ENCODE results near the gene SOX6.

Gene SOX6

GRCh38 chr11:16151138-16151537 is 205.2 kb downstream of the SOX6 start:
- TF ChIP-seq SIN3A (IDR thresholded peaks at IDR 0.05; ENCODE audit: borderline replicate concordance, insufficient read depth, low read length), result no peak
- TF ChIP-seq, protein P1, sequence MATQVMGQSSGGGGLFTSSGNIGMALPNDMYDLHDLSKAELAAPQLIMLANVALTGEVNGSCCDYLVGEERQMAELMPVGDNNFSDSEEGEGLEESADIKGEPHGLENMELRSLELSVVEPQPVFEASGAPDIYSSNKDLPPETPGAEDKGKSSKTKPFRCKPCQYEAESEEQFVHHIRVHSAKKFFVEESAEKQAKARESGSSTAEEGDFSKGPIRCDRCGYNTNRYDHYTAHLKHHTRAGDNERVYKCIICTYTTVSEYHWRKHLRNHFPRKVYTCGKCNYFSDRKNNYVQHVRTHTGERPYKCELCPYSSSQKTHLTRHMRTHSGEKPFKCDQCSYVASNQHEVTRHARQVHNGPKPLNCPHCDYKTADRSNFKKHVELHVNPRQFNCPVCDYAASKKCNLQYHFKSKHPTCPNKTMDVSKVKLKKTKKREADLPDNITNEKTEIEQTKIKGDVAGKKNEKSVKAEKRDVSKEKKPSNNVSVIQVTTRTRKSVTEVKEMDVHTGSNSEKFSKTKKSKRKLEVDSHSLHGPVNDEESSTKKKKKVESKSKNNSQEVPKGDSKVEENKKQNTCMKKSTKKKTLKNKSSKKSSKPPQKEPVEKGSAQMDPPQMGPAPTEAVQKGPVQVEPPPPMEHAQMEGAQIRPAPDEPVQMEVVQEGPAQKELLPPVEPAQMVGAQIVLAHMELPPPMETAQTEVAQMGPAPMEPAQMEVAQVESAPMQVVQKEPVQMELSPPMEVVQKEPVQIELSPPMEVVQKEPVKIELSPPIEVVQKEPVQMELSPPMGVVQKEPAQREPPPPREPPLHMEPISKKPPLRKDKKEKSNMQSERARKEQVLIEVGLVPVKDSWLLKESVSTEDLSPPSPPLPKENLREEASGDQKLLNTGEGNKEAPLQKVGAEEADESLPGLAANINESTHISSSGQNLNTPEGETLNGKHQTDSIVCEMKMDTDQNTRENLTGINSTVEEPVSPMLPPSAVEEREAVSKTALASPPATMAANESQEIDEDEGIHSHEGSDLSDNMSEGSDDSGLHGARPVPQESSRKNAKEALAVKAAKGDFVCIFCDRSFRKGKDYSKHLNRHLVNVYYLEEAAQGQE (IDR thresholded peaks at IDR 0.05; ENCODE audit: insufficient read depth in 1 of 2, low read depth in 2 of 2, low read length in 2 of 2), result no peak
- TF ChIP-seq POLR2AphosphoS5 (IDR thresholded peaks at IDR 0.05; ENCODE audit: low read depth, low read length), result no peak
- no peak for TF ChIP-seq TAF1 (IDR thresholded peaks at IDR 0.05; ENCODE audit: borderline replicate concordance, insufficient read depth, low read length)
- no peak for TF ChIP-seq FOXP2 (optimal IDR thresholded peaks at IDR 0.05; ENCODE audit: borderline replicate concordance, extremely low read depth, extremely low read length, insufficient read depth)

GRCh38 chr11:16149476-16149875 is 206.9 kb downstream of the SOX6 start:
- TF ChIP-seq, protein P1 (IDR thresholded peaks at IDR 0.05; ENCODE audit: insufficient read depth in 1 of 2, low read depth in 2 of 2, low read length in 2 of 2), result no peak
- TF ChIP-seq SIN3A (IDR thresholded peaks at IDR 0.05; ENCODE audit: borderline replicate concordance, insufficient read depth, low read length), result no peak
- no peak for TF ChIP-seq POLR2AphosphoS5 (IDR thresholded peaks at IDR 0.05; ENCODE audit: low read depth, low read length)

GRCh38 chr11:16148301-16148931 is 207.9 kb downstream of the SOX6 start:
- TF ChIP-seq POLR2AphosphoS5 (IDR thresholded peaks at IDR 0.05; ENCODE audit: low read depth, low read length) (no peak), FOXP2 (optimal IDR thresholded peaks at IDR 0.05; ENCODE audit: borderline replicate concordance, extremely low read depth, extremely low read length, insufficient read depth) (no peak), SIN3A (IDR thresholded peaks at IDR 0.05; ENCODE audit: borderline replicate concordance, insufficient read depth, low read length) (no peak), TAF1 (IDR thresholded peaks at IDR 0.05; ENCODE audit: borderline replicate concordance, insufficient read depth, low read length) (no peak)
- TF ChIP-seq, protein P1 (IDR thresholded peaks at IDR 0.05; ENCODE audit: insufficient read depth in 1 of 2, low read depth in 2 of 2, low read length in 2 of 2), result no peak

DNA sequence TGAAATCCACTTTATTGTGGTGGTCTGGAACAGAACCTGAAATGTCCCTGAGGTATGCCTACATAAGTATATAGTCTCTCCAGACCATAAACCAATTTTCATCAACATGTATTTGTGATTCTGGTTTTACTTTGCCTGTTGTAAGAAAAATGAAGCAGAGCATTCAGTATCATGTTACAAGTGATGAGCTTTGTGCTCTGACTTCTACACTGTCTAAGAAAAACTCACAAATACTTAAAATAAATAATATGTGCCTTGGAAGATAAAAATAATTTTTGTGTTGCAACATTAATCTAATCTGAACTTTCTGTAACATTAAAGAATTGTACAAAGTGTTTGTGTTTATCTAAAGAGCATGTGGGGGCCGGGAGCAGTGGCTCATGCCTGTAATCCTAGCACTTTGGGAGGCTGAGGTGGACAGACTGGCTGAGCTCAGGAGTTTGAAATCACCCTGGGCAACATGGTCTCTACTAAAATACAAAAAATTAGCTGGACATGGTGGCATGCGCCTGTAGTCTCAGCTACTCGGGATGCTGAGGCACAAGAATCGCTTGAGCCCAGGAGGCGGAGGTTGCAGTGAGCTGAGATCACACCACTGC is 219.5 kb downstream of the SOX6 start:
- TF ChIP-seq SIN3A (IDR thresholded peaks at IDR 0.05; ENCODE audit: borderline replicate concordance, insufficient read depth, low read length) (no peak), FOXP2 (optimal IDR thresholded peaks at IDR 0.05; ENCODE audit: borderline replicate concordance, extremely low read depth, extremely low read length, insufficient read depth) (no peak), POLR2AphosphoS5 (IDR thresholded peaks at IDR 0.05; ENCODE audit: low read depth, low read length) (no peak)
- TF ChIP-seq, protein P1 (IDR thresholded peaks at IDR 0.05; ENCODE audit: insufficient read depth in 1 of 2, low read depth in 2 of 2, low read length in 2 of 2), result no peak
